A549 (cell line): ENCODE data around the gene SLC1A4. TPM values are rescaled to one million over a fixed set of nuclear protein-coding genes. Genes with fewer than 3 reads are reported as not detected.

Source experiments
- ATAC-seq, 2 experiments: fragments of 200-7000 bp in 1 of 2; fragments of >200 bp in 1 of 2; cut with Nextera tagmentation in 1 of 2; cut with Tn5 transposase in 1 of 2; 3 replicates each; pipeline versions ENCODE4 v1.8.0 to v1.9.1; 2018 to 2020; ENCODE audit warnings: mild to moderate bottlenecking in 1 of 2, moderate library complexity in 1 of 2
- CTCF ChIA-PET: fragments of 300-600 bp; sonication (Branson Sonifier 250); formaldehyde crosslinking; extraction: SDS; loops from one replicate; lab custom pipeline; 2021; ENCODE audit warnings: antibody characterized with exemption, inconsistent platforms; lab: Yijun Ruan, JAX
- POLR2A ChIA-PET: fragments of 350-600 bp; formaldehyde crosslinking; extraction: SDS; loops from one replicate; lab custom pipeline; 2021; ENCODE audit warnings: antibody characterized with exemption, inconsistent platforms; lab: Yijun Ruan, JAX
- DNase-seq, 2 experiments: peaks; one replicate each; pipeline versions ENCODE4 v3.0.0 to v3.0.0-alpha.2; 2011 to 2016; ENCODE audit warnings: low read depth in 1 of 2, low spot score in 1 of 2
- FAIRE-seq: peaks from 2 replicates; lab custom pipeline; 2011; peaks lifted over from hg19 to GRCh38; lab: Jason Lieb, UNC
- H3K27ac ChIP-seq, 2 experiments: fragments of >200 bp; sonication (Bioruptor Twin); formaldehyde crosslinking; 3 replicates each; pipeline ENCODE4 v1.5.1; 2016 to 2017
- H3K4me1 ChIP-seq: fragments of >200 bp; sonication (Bioruptor Twin); formaldehyde crosslinking; 3 replicates; pipeline ENCODE4 v1.6.1; 2016
- H3K4me2 ChIP-seq: fragments of >200 bp; sonication (Bioruptor Twin); formaldehyde crosslinking; 3 replicates; pipeline ENCODE4 v1.6.1; 2016
- H3K4me3 ChIP-seq: fragments of >200 bp; sonication (Bioruptor Twin); formaldehyde crosslinking; 3 replicates; pipeline ENCODE4 v1.5.1; 2016
- H3K9me3 ChIP-seq: fragments of >200 bp; sonication (Bioruptor Twin); formaldehyde crosslinking; 3 replicates; pipeline ENCODE4 v1.6.1; 2016
- CTCF ChIP-seq: fragments of >200 bp; sonication (Bioruptor Twin); formaldehyde crosslinking; IDR thresholded peaks from 3 replicates; pipeline ENCODE4 v1.5.1; 2016
- E2F6 ChIP-seq: IDR thresholded peaks from 2 replicates; pipeline ENCODE4 v1.6.1; 2012; ENCODE audit warnings: low read depth, borderline replicate concordance
- EHF ChIP-seq: fragments of 250-450 bp; sonication (Bioruptor Pico); IDR thresholded peaks from 2 replicates; pipeline ENCODE4 v1.5.0; 2020; ENCODE audit warnings: mild to moderate bottlenecking
- ELK1 ChIP-seq: fragments of 150-350 bp; IDR thresholded peaks from 2 replicates; pipeline ENCODE4 v1.6.1; 2014; ENCODE audit warnings: low read depth, mild to moderate bottlenecking, low read length
- FOSL2 ChIP-seq, 2 experiments: fragments of 450-650 bp in 1 of 2; fragments of >200 bp in 1 of 2; sonication (Bioruptor Twin) in 1 of 2; formaldehyde crosslinking; IDR thresholded peaks; 2 replicates each; pipeline versions ENCODE4 v1.5.0 to v1.6.1; 2016 to 2020; ENCODE audit warnings: mild to moderate bottlenecking in 1 of 2, moderate library complexity in 1 of 2
- FOXS1 ChIP-seq: fragments of 250-450 bp; sonication (Bioruptor Pico); IDR thresholded peaks from 2 replicates; pipeline ENCODE4 v1.5.0; 2020; ENCODE audit warnings: mild to moderate bottlenecking, moderate library complexity
- HDAC2 ChIP-seq: fragments of 200-600 bp; sonication (generic); IDR thresholded peaks from 2 replicates; pipeline ENCODE4 v1.6.1; 2016
- HEYL ChIP-seq: fragments of 250-450 bp; sonication (Bioruptor Pico); IDR thresholded peaks from 2 replicates; pipeline ENCODE4 v1.8.0; 2021; ENCODE audit warnings: mild to moderate bottlenecking, moderate library complexity
- MAFK ChIP-seq: fragments of 450-650 bp; IDR thresholded peaks from 2 replicates; pipeline ENCODE4 v1.6.1; 2014; ENCODE audit not compliant: partially characterized antibody
- MAZ ChIP-seq: fragments of 150-350 bp; IDR thresholded peaks from 2 replicates; pipeline ENCODE4 v1.6.1; 2014; ENCODE audit warnings: antibody characterized with exemption, low read depth, low read length, borderline replicate concordance
- POLR2A ChIP-seq: IDR thresholded peaks from 2 replicates; pipeline ENCODE4 v1.6.1; 2012; ENCODE audit warnings: mild to moderate bottlenecking, low read length
- POLR2AphosphoS2 ChIP-seq: conservative IDR thresholded peaks from 2 replicates; pipeline ENCODE4 v1.6.1; 2012; ENCODE audit warnings: low read length, improper control_type of control experiment, inconsistent platforms
- RAD21 ChIP-seq, 2 experiments: fragments of >200 bp in 1 of 2; sonication (Bioruptor Twin) in 1 of 2; formaldehyde crosslinking in 1 of 2; IDR thresholded peaks in 1 of 2; conservative IDR thresholded peaks in 1 of 2; 2 replicates in 1 of 2; 3 replicates in 1 of 2; pipeline ENCODE4 v1.6.1; 2012 to 2018; ENCODE audit warnings: inconsistent platforms in 1 of 2
- SMC3 ChIP-seq: fragments of >200 bp; sonication (Bioruptor Twin); formaldehyde crosslinking; IDR thresholded peaks from 3 replicates; pipeline ENCODE4 v1.6.1; 2018; ENCODE audit warnings: inconsistent platforms
- SREBF2 ChIP-seq: fragments of 450-650 bp; IDR thresholded peaks from 2 replicates; pipeline ENCODE4 v1.6.1; 2014; ENCODE audit warnings: mild to moderate bottlenecking, moderate library complexity
- ZC3H11A ChIP-seq: fragments of 450-650 bp; IDR thresholded peaks from 2 replicates; pipeline ENCODE4 v1.6.1; 2014; ENCODE audit warnings: antibody characterized with exemption, mild to moderate bottlenecking
- WGBS: methylation state at CpG from one replicate; pipeline ENCODE4 v1.1.6; 2017; ENCODE audit errors: missing lambda C conversion rate; 5-methylcytosine and 5-hydroxymethylcytosine counted together
- polyA plus RNA-seq, 4 experiments: library from polyadenylated mRNA; depleted of rRNA in 3 of 4; stranded (reverse); fragments of >200 nt; fragmentation: RNase III in 1 of 4; extraction: RNeasy Plus Mini Kit Qiagen cat#74134 plus additional on column Dnase treatment in 1 of 4; gene quantifications; 2 replicates in 3 of 4; 3 replicates in 1 of 4; pipeline ENCODE4 v1.2.3, GENCODE V29; 2011 to 2017

The SLC1A4 gene
- polyA plus RNA-seq, 2 of the 4 experiments (the other 2 are of a cell fraction) = 9.1 to 26.4 TPM

GRCh38 chr2:64990876-64991275, 1.7 kb downstream of the SLC1A4 start:
- TF ChIP-seq CTCF = no peak
- TF ChIP-seq HDAC2 = no peak
- no peak for DNase-seq
- 88% methylated on average over 1 of the region's 1 CpG for WGBS
- no peak for ATAC-seq
- Histone ChIP-seq H3K4me3 (peak overlapping the region; percentile 89; the same call in 2 of the 3 replicates), H3K27ac (no peak overlapping the region), H3K4me2 (peak overlapping the region; percentile 96), H3K9me3 (no peaks in the 10 kb centered on the region), H3K4me1 (peaks cover 27% of the 10 kb centered on the region)
- POLR2A ChIA-PET = interaction anchor here (0.6 to 1.7 kb wide), 4 partner anchors 16 to 139 kb away, joined by 3 to 5 read pairs (median 4); partner anchors contain the start of gene RAB1A
- CTCF ChIA-PET = interaction anchor here (0.6 to 12.0 kb wide), 8 partner anchors 9 to 81 kb away, joined by 3 to 99 read pairs (median 3); no protein-coding TSS in a partner anchor
- FAIRE-seq = no peak

GRCh38 chr2:64992218-64992617, 3.0 kb downstream of the SLC1A4 start:
- TF ChIP-seq POLR2A (no peak), E2F6 (no peak), ELK1 (no peak), FOSL2 (IDR thresholded peaks at IDR 0.05) (no peak), FOSL2 (CRISPR knock-in tag; IDR thresholded peaks at IDR 0.05) (no peak), ZC3H11A (no peak), RAD21 (conservative IDR thresholded peaks at IDR 0.05 in 1 of 2, IDR thresholded peaks at IDR 0.05 in 1 of 2) (no peak), SREBF2 (no peak), MAZ (no peak), HDAC2 (no peak), FOXS1 (CRISPR knock-in tag) (no peak), POLR2AphosphoS2 (no peak)
- Histone ChIP-seq H3K27ac (no peak overlapping the region), H3K4me3 (no peak overlapping the region), H3K4me2 (no peak overlapping the region), H3K4me1 (peaks cover 21% of the 10 kb centered on the region), H3K9me3 (no peaks in the 10 kb centered on the region)
- DNase-seq (no peak), ATAC-seq (no peak), FAIRE-seq (no peak)
- ChIA-PET CTCF (interaction anchor here (1.0 to 12.0 kb wide), 6 partner anchors 12 to 195 kb away, joined by 3 to 99 read pairs (median 6); no protein-coding TSS in a partner anchor), POLR2A (no interaction called here)
- WGBS = 97% methylated on average over 5 of the region's 5 CpGs

- CTCF ChIA-PET = interaction anchor here (0.6 to 12.0 kb wide), 9 partner anchors 19 to 201 kb away, joined by 3 to 99 read pairs (median 4); no protein-coding TSS in a partner anchor
- WGBS = 79% methylated on average over 4 of the region's 4 CpGs
- POLR2A ChIA-PET = no interaction called here
These were observed 3.8 kb downstream of the SLC1A4 start for GRCh38 chr2:64992990-64993389.

GRCh38 chr2:64995041-64995440, 5.8 kb downstream of the SLC1A4 start:
- Histone ChIP-seq H3K4me1 (peaks cover 10% of the 10 kb centered on the region), H3K27ac (no peak overlapping the region), H3K4me2 (no peak overlapping the region), H3K9me3 (no peaks in the 10 kb centered on the region), H3K4me3 (no peak overlapping the region)
- DNase-seq = no peak
- FAIRE-seq = no peak
- 95% methylated on average over 3 of the region's 3 CpGs for WGBS
- TF ChIP-seq CTCF (peak; percentile 4; the same call in 2 of the 3 replicates), EHF (CRISPR knock-in tag) (no peak), SMC3 (0 out of 3 replicates have a peak, but pooled peaks have one; percentile 0)
- POLR2A ChIA-PET = no interaction called here
- CTCF ChIA-PET = interaction anchor here (0.7 to 12.0 kb wide), 9 partner anchors 16 to 77 kb away, joined by 3 to 99 read pairs (median 4); no protein-coding TSS in a partner anchor
- ATAC-seq = no peak

More at GRCh38 chr2:64992990-64993389, 3.8 kb downstream of the SLC1A4 start:
- no peak overlapping the region for H3K4me2 ChIP-seq
- no peak for DNase-seq
- H3K4me3 ChIP-seq = no peak overlapping the region
- H3K27ac ChIP-seq = no peak overlapping the region
- TF ChIP-seq MAFK (peak; percentile 54), HEYL (CRISPR knock-in tag) (no peak)
- no peaks in the 10 kb centered on the region for H3K9me3 ChIP-seq
- peaks cover 14% of the 10 kb centered on the region for H3K4me1 ChIP-seq
- no peak for FAIRE-seq
- ATAC-seq = no peak
